ENCODE measurements around the gene EPS8L3. TPM values are rescaled to one million over a fixed set of nuclear protein-coding genes. Genes with fewer than 3 reads are reported as not detected.
A peak's percentile ranks its signal among the peaks of the same experiment; 100 is the strongest.

The EPS8L3 gene
- total and polyA plus RNA-seq, 9 of the 15 experiments (the other 6 are each of a cell fraction or from before 2014, with no cell fraction given) = 0.09 to 0.42 (median 0.14) TPM; not detected in 5

DNA sequence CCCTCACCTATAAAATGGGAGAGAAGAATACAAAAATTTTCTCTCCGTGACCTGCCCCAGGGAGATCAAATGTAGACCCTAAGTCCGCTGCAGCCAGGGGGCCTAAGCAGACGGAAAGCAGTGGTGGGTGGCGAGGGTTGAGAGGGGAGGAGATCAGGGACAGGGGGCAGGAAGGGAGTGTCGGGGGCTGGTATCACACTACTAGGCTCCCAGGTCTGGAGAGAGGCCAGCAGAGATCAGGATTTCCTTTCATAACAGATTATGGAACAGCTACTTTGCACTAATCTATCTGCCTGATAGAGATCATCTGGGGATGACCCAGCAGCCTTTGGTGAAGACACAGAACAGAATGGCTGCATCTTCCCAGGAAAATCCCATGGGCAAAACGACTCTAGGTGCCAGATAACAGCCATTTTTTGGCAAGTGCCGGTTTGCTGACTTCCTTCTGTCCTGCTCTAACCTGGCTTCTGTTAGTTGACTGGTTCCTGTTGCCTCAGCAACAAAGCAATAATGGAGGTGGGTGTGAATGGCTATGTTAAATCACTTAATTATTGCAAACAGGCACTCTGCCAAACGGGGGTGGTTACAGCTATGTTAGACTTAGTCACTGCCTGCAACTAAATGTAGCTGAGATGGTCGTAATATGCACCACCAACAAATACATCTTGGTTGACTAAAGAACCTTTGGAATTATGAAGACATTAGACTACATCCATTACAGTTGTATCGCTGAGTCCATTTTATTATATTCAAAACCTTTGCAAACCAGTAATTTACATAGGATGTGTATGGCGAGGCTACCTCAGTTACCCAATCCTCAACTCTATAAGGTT, 30.0 kb upstream of the EPS8L3 start (continued):
- TF ChIP-seq, protein P1, sequence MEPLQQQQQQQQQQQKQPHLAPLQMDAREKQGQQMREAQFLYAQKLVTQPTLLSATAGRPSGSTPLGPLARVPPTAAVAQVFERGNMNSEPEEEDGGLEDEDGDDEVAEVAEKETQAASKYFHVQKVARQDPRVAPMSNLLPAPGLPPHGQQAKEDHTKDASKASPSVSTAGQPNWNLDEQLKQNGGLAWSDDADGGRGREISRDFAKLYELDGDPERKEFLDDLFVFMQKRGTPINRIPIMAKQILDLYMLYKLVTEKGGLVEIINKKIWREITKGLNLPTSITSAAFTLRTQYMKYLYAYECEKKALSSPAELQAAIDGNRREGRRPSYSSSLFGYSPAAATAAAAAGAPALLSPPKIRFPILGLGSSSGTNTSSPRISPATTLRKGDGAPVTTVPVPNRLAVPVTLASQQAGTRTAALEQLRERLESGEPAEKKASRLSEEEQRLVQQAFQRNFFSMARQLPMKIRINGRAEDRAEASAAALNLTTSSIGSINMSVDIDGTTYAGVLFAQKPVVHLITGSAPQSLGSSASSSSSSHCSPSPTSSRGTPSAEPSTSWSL (CRISPR knock-in tag; IDR thresholded peaks at IDR 0.05; ENCODE audit: borderline replicate concordance) = no peak
- no peak for TF ChIP-seq POLR2AphosphoS2 (IDR thresholded peaks at IDR 0.05; ENCODE audit: low read length)
- TF ChIP-seq ZNF324 (CRISPR knock-in tag; IDR thresholded peaks at IDR 0.05) = no peak
- no peak for TF ChIP-seq ZNF586 (CRISPR knock-in tag; conservative IDR thresholded peaks at IDR 0.05)
- TF ChIP-seq TRIM24 (IDR thresholded peaks at IDR 0.05) = no peak
- TF ChIP-seq NUFIP1 (IDR thresholded peaks at IDR 0.05; ENCODE audit: partially characterized antibody) = no peak
- TF ChIP-seq CXXC5 (CRISPR knock-in tag; IDR thresholded peaks at IDR 0.05) = no peak
- TF ChIP-seq ZNF140 (CRISPR knock-in tag; IDR thresholded peaks at IDR 0.05) = no peak
- TF ChIP-seq GATAD2A (IDR thresholded peaks at IDR 0.05) = 0 out of 2 replicates have a peak, but pooled peaks have one; percentile 11
- TF ChIP-seq CSDE1 (IDR thresholded peaks at IDR 0.05) = no peak
- peak; percentile 18 for TF ChIP-seq SMARCB1 (IDR thresholded peaks at IDR 0.05; ENCODE audit: insufficient read length, low read depth)
- TF ChIP-seq KLF1 (tag; IDR thresholded peaks at IDR 0.05) = no peak
- TF ChIP-seq SMC3 (conservative IDR thresholded peaks at IDR 0.05; ENCODE audit: insufficient read depth, low read depth, low read length) = no peak
- no peak for TF ChIP-seq ZNF778 (CRISPR knock-in tag; IDR thresholded peaks at IDR 0.05)
- TF ChIP-seq, protein P2, sequence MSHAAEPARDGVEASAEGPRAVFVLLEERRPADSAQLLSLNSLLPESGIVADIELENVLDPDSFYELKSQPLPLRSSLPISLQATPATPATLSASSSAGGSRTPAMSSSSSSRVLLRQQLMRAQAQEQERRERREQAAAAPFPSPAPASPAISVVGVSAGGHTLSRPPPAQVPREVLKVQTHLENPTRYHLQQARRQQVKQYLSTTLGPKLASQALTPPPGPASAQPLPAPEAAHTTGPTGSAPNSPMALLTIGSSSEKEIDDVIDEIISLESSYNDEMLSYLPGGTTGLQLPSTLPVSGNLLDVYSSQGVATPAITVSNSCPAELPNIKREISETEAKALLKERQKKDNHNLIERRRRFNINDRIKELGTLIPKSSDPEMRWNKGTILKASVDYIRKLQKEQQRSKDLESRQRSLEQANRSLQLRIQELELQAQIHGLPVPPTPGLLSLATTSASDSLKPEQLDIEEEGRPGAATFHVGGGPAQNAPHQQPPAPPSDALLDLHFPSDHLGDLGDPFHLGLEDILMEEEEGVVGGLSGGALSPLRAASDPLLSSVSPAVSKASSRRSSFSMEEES (CRISPR knock-in tag; IDR thresholded peaks at IDR 0.05) = no peak
- no peak for TF ChIP-seq HMGN3 (IDR thresholded peaks at IDR 0.05; ENCODE audit: borderline replicate concordance, extremely low read depth, insufficient read length, low read depth, low read length)
- TF ChIP-seq ELF2 (CRISPR knock-in tag; IDR thresholded peaks at IDR 0.05) = no peak
- TF ChIP-seq, protein P3, sequence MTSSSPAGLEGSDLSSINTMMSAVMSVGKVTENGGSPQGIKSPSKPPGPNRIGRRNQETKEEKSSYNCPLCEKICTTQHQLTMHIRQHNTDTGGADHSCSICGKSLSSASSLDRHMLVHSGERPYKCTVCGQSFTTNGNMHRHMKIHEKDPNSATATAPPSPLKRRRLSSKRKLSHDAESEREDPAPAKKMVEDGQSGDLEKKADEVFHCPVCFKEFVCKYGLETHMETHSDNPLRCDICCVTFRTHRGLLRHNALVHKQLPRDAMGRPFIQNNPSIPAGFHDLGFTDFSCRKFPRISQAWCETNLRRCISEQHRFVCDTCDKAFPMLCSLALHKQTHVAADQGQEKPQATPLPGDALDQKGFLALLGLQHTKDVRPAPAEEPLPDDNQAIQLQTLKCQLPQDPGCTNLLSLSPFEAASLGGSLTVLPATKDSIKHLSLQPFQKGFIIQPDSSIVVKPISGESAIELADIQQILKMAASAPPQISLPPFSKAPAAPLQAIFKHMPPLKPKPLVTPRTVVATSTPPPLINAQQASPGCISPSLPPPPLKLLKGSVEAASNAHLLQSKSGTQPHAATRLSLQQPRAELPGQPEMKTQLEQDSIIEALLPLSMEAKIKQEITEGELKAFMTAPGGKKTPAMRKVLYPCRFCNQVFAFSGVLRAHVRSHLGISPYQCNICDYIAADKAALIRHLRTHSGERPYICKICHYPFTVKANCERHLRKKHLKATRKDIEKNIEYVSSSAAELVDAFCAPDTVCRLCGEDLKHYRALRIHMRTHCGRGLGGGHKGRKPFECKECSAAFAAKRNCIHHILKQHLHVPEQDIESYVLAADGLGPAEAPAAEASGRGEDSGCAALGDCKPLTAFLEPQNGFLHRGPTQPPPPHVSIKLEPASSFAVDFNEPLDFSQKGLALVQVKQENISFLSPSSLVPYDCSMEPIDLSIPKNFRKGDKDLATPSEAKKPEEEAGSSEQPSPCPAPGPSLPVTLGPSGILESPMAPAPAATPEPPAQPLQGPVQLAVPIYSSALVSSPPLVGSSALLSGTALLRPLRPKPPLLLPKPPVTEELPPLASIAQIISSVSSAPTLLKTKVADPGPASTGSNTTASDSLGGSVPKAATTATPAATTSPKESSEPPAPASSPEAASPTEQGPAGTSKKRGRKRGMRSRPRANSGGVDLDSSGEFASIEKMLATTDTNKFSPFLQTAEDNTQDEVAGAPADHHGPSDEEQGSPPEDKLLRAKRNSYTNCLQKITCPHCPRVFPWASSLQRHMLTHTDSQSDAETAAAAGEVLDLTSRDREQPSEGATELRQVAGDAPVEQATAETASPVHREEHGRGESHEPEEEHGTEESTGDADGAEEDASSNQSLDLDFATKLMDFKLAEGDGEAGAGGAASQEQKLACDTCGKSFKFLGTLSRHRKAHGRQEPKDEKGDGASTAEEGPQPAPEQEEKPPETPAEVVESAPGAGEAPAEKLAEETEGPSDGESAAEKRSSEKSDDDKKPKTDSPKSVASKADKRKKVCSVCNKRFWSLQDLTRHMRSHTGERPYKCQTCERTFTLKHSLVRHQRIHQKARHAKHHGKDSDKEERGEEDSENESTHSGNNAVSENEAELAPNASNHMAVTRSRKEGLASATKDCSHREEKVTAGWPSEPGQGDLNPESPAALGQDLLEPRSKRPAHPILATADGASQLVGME (CRISPR knock-in tag; IDR thresholded peaks at IDR 0.05) = no peak
- TF ChIP-seq, protein P4, sequence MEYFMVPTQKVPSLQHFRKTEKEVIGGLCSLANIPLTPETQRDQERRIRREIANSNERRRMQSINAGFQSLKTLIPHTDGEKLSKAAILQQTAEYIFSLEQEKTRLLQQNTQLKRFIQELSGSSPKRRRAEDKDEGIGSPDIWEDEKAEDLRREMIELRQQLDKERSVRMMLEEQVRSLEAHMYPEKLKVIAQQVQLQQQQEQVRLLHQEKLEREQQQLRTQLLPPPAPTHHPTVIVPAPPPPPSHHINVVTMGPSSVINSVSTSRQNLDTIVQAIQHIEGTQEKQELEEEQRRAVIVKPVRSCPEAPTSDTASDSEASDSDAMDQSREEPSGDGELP (CRISPR knock-in tag; IDR thresholded peaks at IDR 0.05; ENCODE audit: borderline replicate concordance) = no peak
